ENCODE data around the gene SOX30. TPM values are rescaled to one million over a fixed set of nuclear protein-coding genes. Genes with fewer than 3 reads are reported as not detected.

The SOX30 gene
- total RNA-seq, 1 donor from 2014 or later: not detected

GRCh38 chr5:157665467-157666070, 13.3 kb upstream of the SOX30 start:
- intact Hi-C loops (cut with DNase I): no loop called here
- Histone ChIP-seq H3K36me3 (no peaks in the 10 kb centered on the region), H3K9me3 (no peaks in the 10 kb centered on the region), H3K4me1 (peaks cover 4% of the 10 kb centered on the region), H3K4me3 (no peak overlapping the region), H3K27ac (no peak overlapping the region), H3K27me3 (ENCODE audit: low read depth) (peaks cover under 1% of the 10 kb centered on the region)
- TF ChIP-seq CTCF (IDR thresholded peaks at IDR 0.05): no peak
- ATAC-seq (peak in 1 of 2 donors; percentile 15), DNase-seq (no peak)

GRCh38 chr5:157659868-157660660, 7.8 kb upstream of the SOX30 start:
- no peak for DNase-seq
- ATAC-seq: no peak

GRCh38 chr5:157658893-157659292, 6.7 kb upstream of the SOX30 start:
- no peaks in the 10 kb centered on the region for H3K27me3 ChIP-seq (ENCODE audit: low read depth)
- no peak overlapping the region for H3K27ac ChIP-seq
- DNase-seq (no peak), ATAC-seq (no peak)
- H3K36me3 ChIP-seq: no peaks in the 10 kb centered on the region
- intact Hi-C loops (cut with DNase I): no loop called here
- H3K4me1 ChIP-seq: no peaks in the 10 kb centered on the region
- TF ChIP-seq CTCF (IDR thresholded peaks at IDR 0.05): no peak
- H3K4me3 ChIP-seq: no peak overlapping the region
- H3K9me3 ChIP-seq: peaks cover 9% of the 10 kb centered on the region

More at GRCh38 chr5:157659868-157660660, 7.8 kb upstream of the SOX30 start:
- Histone ChIP-seq H3K27me3 (ENCODE audit: low read depth) (no peaks in the 10 kb centered on the region), H3K27ac (no peak overlapping the region), H3K4me1 (no peaks in the 10 kb centered on the region), H3K4me3 (no peak overlapping the region), H3K9me3 (peaks cover 9% of the 10 kb centered on the region), H3K36me3 (no peaks in the 10 kb centered on the region)
- intact Hi-C loops (cut with DNase I): no loop called here
- no peak for TF ChIP-seq CTCF (IDR thresholded peaks at IDR 0.05)

GRCh38 chr5:157657516-157657915, 5.3 kb upstream of the SOX30 start:
- H3K27me3 ChIP-seq (ENCODE audit: low read depth): no peaks in the 10 kb centered on the region
- ATAC-seq: no peak
- H3K4me1 ChIP-seq: no peaks in the 10 kb centered on the region
- DNase-seq: no peak
- H3K36me3 ChIP-seq: no peaks in the 10 kb centered on the region
- intact Hi-C loops (cut with DNase I): no loop called here
- no peak for TF ChIP-seq CTCF (IDR thresholded peaks at IDR 0.05)
- no peak overlapping the region for H3K27ac ChIP-seq
- H3K9me3 ChIP-seq: peaks cover 9% of the 10 kb centered on the region
- no peak overlapping the region for H3K4me3 ChIP-seq

DNA sequence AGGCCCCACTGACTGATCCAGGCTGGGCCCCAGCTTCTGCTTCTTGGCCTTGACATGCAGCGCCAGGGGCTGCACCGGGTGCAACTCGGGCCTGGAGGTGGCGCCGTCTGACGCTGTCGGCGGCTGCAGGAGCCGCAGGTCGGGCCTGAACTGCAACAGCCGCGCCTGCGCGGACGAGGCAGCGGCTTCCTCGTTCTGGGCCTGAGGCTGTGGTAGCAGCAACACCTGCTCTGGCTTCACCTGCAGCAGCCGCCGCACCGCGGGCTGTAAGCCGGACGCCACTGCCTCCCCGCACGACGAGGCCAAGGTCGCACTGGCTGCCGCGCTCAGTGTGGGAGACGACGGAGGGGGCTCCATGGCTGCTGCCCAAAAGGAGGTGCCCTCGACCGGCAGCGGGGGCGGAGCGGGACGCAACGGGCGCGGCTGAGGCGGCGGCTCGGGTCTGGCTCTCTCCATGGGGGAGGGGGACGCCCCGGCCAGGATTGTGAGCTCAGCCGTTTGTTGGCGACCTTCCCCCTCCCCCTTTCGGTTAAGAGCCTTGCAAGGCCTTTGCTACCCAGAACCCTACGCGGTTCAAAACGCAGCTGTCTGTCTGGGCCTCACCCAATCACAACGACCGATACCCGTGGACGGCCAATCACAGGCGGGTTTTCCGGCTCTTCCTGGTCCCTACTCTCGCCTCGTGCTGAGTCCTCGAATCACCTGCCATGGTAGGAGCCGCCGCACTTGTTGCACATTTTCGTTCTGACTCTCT, 438 bp downstream of the SOX30 start:
- H3K27me3 ChIP-seq (ENCODE audit: low read depth): no peaks in the 10 kb centered on the region
- H3K9me3 ChIP-seq: peaks cover under 1% of the 10 kb centered on the region
- H3K36me3 ChIP-seq: no peaks in the 10 kb centered on the region
- intact Hi-C loops (cut with DNase I): no loop called here
- TF ChIP-seq CTCF (IDR thresholded peaks at IDR 0.05): peak; percentile 42
- peak; percentile 97 to 98 for ATAC-seq
- peak overlapping the region; percentile 10 for H3K27ac ChIP-seq
- H3K4me1 ChIP-seq: peaks cover 8% of the 10 kb centered on the region
- H3K4me3 ChIP-seq: peak overlapping the region; percentile 53
- peak; percentile 84 for DNase-seq

Data from lower lobe of right lung (tissue), 2 donors.